GM19043 (cell line): ENCODE data around the gene AOX1.
"Not testable (repeated sequence)": the region's sequence is repeated elsewhere in the genome, so short reads cannot be mapped to it uniquely, and the experiment has no call there.

Experiments used
- ATAC-seq: cut with Tn5 transposase; IDR thresholded peaks from one replicate; pipeline ENCODE4 v1.9.1; 2021; ENCODE audit warnings: low read depth; ENCODE audit not compliant: unreplicated experiment

Gene AOX1

DNA sequence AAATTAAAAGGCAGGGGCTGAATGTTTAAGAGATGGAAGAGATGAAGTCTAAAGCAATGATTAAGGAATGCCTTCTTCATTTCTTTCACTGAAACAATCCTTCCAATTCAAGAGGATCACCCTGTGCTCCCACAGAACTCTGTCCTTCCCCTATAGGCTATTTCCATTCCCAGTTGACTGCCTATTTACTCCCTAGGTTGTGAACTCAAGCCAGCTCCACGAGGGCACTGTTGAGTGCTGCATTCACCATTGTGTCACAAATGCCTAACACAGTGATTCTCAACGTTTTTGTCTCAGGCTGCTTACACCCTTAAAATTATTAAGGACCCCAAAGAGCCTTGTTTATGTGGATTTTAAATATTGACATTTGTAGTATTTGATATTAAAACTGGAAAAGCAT is 112.4 kb downstream of the AOX1 start:
- no peak for ATAC-seq

DNA sequence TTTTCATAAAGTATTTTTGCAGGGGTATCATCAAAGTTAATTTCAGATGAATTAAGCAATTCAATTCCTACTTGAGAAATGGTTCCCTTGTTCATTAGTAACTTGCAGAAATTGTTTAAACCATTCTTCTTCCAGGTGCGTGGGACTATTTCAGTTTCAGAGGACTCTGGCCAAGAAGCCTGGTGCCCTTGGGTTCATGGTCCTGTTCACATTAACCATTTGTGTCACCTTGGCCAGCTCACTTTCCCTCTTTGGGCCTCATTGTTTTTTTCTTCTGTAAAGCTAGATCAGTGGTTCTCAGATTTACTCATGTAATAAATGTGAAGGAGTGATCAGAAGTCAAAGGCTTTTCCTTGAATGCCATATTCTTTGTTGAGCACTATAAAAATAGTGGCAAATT is 113.5 kb downstream of the AOX1 start:
- ATAC-seq, result no peak

DNA sequence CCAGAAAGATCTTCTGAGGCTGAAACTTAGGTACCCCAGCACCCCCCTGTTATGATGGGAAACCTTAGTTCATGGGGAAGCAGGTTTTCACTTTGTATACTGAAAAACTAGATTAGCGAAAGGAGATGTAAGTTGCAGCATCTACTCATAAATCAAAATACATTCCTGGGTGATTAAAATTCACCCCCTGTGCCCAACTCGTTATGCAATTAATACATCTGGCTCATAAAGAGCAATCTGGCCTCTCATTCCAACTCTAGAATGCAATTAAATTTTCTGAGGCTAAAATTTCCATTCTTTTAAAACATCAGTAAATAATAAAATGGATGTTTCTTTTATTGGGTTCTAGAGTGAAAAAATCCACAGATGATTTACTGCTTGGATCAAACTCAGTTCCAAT is 115.0 kb downstream of the AOX1 start:
- no peak for ATAC-seq

DNA sequence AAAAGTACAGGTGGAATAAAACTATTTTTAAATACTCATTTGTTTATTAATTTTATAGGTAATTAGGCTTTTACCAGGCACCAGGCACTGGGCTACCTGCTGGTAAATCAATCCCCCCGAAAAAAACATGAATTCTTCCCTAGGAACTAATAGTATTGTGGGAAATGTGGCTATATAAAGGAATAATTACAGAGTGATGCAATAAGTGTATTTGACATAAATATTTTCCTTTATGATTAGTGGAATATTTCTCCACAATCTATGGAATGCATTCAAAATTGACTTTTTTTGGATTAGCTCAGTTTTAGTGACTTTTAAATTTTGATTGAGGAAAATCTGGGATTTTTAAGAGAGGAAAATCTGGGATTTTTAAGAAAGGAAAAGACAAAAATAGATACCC is 116.2 kb downstream of the AOX1 start:
- no peak for ATAC-seq

DNA sequence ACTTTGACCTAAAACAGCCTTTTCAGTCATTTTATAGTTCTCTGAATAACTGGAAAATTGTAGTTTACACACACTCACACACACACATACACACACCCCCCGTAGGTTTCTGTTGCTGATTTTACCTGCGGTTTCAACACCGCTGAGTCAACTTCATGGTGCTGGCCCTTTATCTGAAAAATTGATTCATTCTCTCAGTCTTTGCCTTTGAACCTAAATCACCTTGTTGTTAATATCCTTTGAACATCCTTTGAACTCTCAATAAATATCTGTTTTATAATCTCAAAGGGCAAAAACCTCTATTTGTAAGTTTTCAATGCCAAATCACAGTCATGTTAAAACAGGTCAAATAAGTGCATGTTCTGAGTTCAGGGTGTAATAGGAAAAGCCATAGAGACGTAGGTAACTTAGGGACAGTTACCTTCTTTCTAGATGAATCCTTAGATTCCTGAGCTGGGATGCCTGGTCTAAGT is 116.9 kb downstream of the AOX1 start:
- no peak for ATAC-seq

DNA sequence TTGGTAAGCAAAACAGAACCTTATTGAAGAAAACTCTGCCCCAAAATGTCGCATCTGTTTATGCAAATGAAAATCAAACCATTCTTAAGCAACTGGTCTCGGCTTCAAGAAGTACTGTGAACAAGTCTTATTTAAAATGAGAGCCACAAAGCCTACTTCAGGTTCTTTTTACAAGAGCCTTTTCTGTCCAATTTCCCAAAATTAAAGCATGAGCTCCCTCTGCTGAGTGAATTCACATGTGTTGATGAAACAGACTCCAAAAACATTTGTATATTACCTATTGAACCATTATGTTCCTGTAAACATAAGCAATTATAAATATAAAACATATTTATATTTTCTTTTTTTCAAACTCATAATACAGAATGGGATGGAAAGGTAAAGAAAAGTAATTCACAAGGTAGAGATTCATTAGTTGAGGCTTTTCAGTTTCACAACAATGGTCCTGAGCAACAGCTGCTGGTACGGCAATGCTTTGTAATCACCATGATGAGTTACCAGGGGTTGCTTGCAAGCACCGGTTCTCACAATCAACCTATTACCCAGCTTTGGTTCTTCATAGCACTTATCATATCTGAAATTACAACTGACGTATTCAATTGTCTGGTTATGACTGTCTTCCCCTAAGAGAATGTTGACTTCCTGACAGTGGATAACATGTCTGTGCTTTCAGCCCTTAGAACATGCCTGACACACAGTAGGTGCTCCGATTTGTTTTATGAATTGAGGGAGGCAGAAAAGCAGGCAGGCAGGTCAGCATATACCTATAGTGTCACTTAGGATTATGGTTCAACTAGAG is 117.5 kb downstream of the AOX1 start:
- ATAC-seq, result no peak

DNA sequence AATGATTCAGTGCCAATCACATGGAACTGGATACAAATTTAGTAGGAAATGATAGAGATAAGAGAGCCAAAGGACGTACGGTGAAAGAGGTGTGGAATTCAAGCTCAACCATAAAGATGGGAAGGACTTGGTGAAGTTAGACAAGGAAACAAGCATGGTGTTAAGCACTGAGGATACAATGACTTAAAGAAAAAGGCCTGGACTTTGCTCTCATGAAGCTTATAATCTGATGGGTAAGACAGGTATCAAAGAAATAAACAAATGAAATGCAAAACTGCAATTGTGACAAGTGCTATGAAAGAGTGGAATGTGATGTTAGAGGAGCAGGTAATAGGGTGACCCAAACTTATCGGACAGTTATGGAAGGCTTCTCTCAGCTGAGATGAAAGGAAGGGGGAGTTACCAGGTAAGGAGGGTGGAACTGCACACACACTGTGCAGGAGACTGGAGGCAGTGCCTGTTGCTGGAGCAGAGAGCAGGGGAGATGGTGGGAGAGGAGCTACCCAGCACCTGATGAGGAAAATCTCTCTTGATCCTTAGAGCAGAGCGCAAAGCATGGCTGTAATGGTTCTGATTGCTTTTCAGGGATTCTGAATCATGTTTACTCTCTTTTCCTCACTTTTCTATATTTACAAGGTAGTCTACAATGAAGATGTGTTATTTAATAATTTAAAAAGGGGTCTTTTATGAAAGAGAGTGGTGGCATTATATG is 118.3 kb downstream of the AOX1 start:
- no peak for ATAC-seq

DNA sequence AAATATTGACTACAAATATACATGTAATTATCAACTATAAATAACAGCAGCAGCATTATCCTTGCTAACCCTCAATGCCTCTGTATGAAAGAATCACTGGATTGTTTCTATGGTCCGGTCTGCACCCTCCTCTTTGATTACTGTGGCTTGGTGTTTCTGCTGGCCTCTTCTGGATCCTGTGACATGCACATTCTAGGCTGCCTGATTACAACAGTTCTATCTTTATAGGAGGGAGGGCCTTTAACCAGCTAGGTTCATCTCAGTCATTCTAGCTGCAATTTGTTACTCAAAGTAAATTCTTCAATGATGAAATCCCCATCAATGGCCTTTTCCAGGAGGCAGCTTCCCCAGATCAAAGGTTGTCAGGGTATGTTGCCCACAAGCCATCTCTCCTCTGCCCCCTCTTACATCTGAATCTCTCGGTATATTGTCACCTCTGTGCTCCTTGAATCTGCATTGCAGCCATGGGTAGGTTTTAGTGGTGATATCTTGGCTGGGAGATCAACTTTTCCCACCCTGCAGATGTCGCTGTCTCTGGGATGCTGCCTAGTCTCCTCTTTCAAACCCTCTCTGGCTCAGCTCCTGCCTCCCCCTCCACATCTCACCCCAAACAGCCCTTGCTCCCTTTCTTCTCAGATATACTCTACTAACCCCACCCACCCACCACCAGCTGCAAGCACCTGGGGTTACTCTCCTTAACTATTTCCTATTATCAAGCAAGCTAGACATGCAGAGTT is 119.7 kb downstream of the AOX1 start:
- ATAC-seq, result no peak

DNA sequence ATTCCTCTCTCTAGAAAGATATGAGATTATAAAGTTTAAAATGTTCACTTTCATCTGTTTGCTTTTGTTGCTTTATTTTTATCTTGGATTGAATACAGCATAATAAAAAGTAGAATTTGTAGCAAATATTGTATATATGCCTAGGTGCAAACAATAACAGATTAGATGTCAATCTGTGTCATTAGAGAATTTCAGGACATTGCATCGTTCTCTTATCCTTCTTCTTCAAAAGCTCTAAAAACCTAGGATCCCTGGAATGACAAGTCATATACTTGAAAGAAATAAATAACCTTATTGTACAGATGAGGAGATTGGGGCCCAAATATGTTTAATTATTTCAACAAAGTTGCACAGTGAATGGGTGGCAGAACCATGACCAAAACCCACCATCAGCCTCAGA is 123.1 kb downstream of the AOX1 start:
- no peak for ATAC-seq

DNA sequence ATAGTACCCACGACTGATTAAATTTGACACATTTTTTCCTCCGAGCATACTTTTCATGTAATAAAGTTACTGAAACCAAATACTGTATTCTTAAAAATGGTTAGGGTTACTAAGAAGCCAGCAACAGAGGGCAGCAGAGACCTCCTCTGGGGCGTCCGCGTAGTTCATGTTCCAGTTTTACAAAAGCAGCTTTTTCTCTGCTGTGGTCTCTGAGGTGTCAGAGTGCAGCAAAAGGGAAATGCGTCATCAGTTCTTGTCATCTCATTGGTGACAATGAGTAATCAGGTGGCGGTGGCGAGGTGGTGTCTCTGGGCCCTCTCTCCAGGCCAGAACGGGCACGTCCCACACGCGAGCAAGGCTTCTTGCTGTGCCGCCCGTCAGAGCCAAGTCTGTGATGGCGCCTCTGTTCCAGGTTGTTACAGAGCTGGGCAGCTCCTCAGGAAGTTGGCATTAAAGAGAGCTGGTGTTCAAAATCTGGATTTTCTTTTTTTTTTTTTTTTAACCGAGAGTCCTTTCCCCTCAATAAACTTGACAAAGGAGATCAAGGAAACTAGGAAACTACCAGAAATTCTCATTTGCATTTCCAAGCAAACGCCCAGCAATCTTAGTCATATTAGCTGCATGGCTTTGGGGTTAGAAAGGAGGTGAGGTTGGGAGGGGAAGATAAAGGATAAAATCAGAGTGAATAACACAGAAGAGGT is 127.3 kb downstream of the AOX1 start:
- ATAC-seq, result peak; percentile 99

DNA sequence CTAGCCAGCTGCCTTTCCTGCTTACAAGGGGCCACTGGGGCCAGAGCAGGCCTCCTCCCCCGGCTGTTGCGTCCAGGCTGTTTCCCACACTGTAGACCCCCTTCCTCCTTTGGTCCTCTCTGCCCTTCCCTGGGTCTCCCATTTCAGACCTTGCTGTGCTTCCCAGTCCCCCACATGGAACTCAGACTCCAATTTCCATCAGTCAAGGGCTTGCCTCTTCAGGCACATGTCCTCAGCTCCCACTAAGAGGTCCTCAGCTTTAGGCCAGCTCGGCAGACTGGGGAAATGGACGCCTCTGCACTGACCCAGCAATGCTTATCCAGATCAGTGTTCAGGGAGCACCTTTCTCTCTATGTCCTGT is 127.9 kb downstream of the AOX1 start:
- no peak for ATAC-seq

DNA sequence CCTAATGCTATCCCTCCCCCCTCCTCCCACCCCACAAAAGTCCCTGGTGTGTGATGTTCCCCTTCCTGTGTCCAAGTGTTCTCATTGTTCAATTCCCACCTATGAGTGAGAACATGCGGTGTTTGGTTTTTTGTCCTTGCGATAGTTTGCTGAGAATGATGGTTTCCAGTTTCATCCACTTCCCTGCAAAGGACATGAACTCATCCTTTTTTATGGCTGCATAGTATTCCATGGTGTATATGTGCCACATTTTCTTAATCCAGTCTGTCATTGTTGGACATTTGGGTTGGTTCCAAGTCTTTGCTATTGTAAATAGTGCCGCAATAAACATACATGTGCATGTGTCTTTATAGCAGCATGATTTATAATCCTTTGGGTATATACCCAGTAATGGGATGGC is 129.2 kb downstream of the AOX1 start:
- ATAC-seq, result not testable (repeated sequence)

DNA sequence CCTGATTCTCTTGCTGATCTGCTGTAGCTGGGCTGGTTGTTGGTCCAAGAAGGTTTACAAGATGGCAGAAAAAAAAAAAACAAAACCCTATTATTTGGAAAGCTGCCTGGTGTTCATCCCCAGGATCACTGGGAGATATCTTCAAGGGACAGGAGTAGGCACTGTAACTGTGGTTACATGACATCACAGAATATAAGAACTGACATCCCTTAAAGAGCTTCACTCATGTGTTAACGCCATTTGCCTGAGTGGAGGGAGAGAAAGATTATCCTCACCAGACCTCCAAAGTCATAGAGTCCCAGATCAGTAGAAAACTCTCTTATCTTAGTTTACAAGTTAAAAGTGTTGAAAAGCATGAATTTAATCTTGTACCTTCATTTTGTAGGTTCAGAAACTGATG is 130.6 kb downstream of the AOX1 start:
- ATAC-seq, result no peak
